SK-N-SH treated with all-trans-retinoic acid at 6 μM for 48 hours (cell line): Measurements from ENCODE around the gene PDLIM3.

Experiments used
- ATAC-seq: fragments of 200-7000 bp; cut with Tn5 transposase; 3 replicates; pipeline ENCODE4 v1.9.1; 2020; ENCODE audit warnings: mild to moderate bottlenecking, moderate library complexity
- ARNTL ChIP-seq: fragments of 450-650 bp; formaldehyde crosslinking; IDR thresholded peaks from 2 replicates; pipeline ENCODE4 v1.5.0; 2020; ENCODE audit warnings: low read depth, mild to moderate bottlenecking, moderate library complexity, borderline replicate concordance
- BACH2 ChIP-seq: fragments of 250-450 bp; sonication (Bioruptor Pico); IDR thresholded peaks from 2 replicates; pipeline ENCODE4 v1.9.0; 2021; ENCODE audit warnings: mild to moderate bottlenecking, borderline replicate concordance
- CREB5 ChIP-seq: fragments of 250-450 bp; sonication (Bioruptor Pico); IDR thresholded peaks from 2 replicates; pipeline ENCODE4 v1.5.1; 2020; ENCODE audit warnings: low read depth, mild to moderate bottlenecking, moderate library complexity
- GLIS3 ChIP-seq: fragments of 250-450 bp; sonication (Bioruptor Pico); IDR thresholded peaks from 2 replicates; pipeline ENCODE4 v1.5.0; 2020; ENCODE audit warnings: mild to moderate bottlenecking, moderate library complexity
- ISL1 ChIP-seq: fragments of 250-450 bp; sonication (Bioruptor Pico); IDR thresholded peaks from 2 replicates; pipeline ENCODE4 v2.1.2; 2022; ENCODE audit warnings: mild to moderate bottlenecking, moderate library complexity
- OSR1 ChIP-seq: fragments of 250-450 bp; sonication (Bioruptor Pico); IDR thresholded peaks from 2 replicates; pipeline ENCODE4 v1.8.0; 2022; ENCODE audit warnings: moderate library complexity, mild to moderate bottlenecking, inconsistent platforms
- PATZ1 ChIP-seq: fragments of 250-450 bp; sonication (Bioruptor Pico); IDR thresholded peaks from 2 replicates; pipeline ENCODE4 v1.8.0; 2020; ENCODE audit warnings: mild to moderate bottlenecking, moderate library complexity, borderline replicate concordance
- POU6F1 ChIP-seq: fragments of 250-450 bp; sonication (Bioruptor Pico); IDR thresholded peaks from 2 replicates; pipeline ENCODE4 v1.8.0; 2021; ENCODE audit warnings: low read depth, mild to moderate bottlenecking, moderate library complexity, borderline replicate concordance
- PPARA ChIP-seq: fragments of 250-450 bp; sonication (Bioruptor Pico); IDR thresholded peaks from 2 replicates; pipeline ENCODE4 v1.5.0; 2020; ENCODE audit warnings: mild to moderate bottlenecking, borderline replicate concordance
- RARB ChIP-seq: fragments of 250-450 bp; sonication (Bioruptor Pico); IDR thresholded peaks from 2 replicates; pipeline ENCODE4 v1.8.0; 2021; ENCODE audit warnings: mild to moderate bottlenecking, moderate library complexity
- SNAI2 ChIP-seq: fragments of 250-450 bp; sonication (Bioruptor Pico); IDR thresholded peaks from 2 replicates; pipeline ENCODE4 v1.5.0; 2020; ENCODE audit warnings: mild to moderate bottlenecking, moderate library complexity
- TCF4 ChIP-seq: fragments of 250-450 bp; sonication (Bioruptor Pico); IDR thresholded peaks from 2 replicates; pipeline ENCODE4 v1.8.0; 2021; ENCODE audit warnings: mild to moderate bottlenecking, moderate library complexity, borderline replicate concordance
- TOX ChIP-seq: fragments of 250-450 bp; sonication (Bioruptor Pico); IDR thresholded peaks from 2 replicates; pipeline ENCODE4 v1.8.0; 2021; ENCODE audit warnings: mild to moderate bottlenecking, moderate library complexity, borderline replicate concordance
- ZC3H10 ChIP-seq: fragments of 250-450 bp; sonication (Bioruptor Pico); IDR thresholded peaks from 2 replicates; pipeline ENCODE4 v1.5.1; 2021; ENCODE audit warnings: mild to moderate bottlenecking, moderate library complexity
- ZFP3 ChIP-seq: fragments of 250-450 bp; sonication (Bioruptor Pico); IDR thresholded peaks from 2 replicates; pipeline ENCODE4 v1.5.0; 2020; ENCODE audit warnings: mild to moderate bottlenecking, moderate library complexity
- ZFP30 ChIP-seq: fragments of 450-650 bp; formaldehyde crosslinking; IDR thresholded peaks from 2 replicates; pipeline ENCODE4 v1.5.0; 2022; ENCODE audit warnings: mild to moderate bottlenecking, moderate library complexity
- ZNF565 ChIP-seq: fragments of 450-650 bp; formaldehyde crosslinking; conservative IDR thresholded peaks from 2 replicates; pipeline ENCODE4 v1.5.0; 2020; ENCODE audit warnings: low read depth, mild to moderate bottlenecking, moderate library complexity
- ZNF8 ChIP-seq: fragments of 450-650 bp; formaldehyde crosslinking; IDR thresholded peaks from 2 replicates; pipeline ENCODE4 v1.5.0; 2020; ENCODE audit warnings: mild to moderate bottlenecking, moderate library complexity

PDLIM3 gene

GRCh38 chr4:185488650-185489049, 46.7 kb downstream of the PDLIM3 start:
- TF ChIP-seq CREB5 (no peak), ZC3H10 (CRISPR knock-in tag) (no peak), GLIS3 (CRISPR knock-in tag) (no peak), ZNF8 (CRISPR knock-in tag) (no peak), ZFP3 (CRISPR knock-in tag) (no peak), ZFP30 (CRISPR knock-in tag) (no peak), RARB (CRISPR knock-in tag) (no peak), TOX (CRISPR knock-in tag) (no peak)
- no peak for ATAC-seq

GRCh38 chr4:185481401-185481800, 53.9 kb downstream of the PDLIM3 start:
- TF ChIP-seq TCF4 (CRISPR knock-in tag) = no peak
- no peak for TF ChIP-seq RARB (CRISPR knock-in tag)
- TF ChIP-seq CREB5 = no peak
- no peak for TF ChIP-seq GLIS3 (CRISPR knock-in tag)
- TF ChIP-seq SNAI2 (CRISPR knock-in tag) = no peak
- no peak for TF ChIP-seq ZNF8 (CRISPR knock-in tag)
- TF ChIP-seq ISL1 = no peak
- TF ChIP-seq POU6F1 = no peak
- TF ChIP-seq ZNF565 (CRISPR knock-in tag) = no peak
- ATAC-seq = no peak

- ATAC-seq = no peak
- no peak for TF ChIP-seq CREB5
- no peak for TF ChIP-seq PPARA (CRISPR knock-in tag)
- TF ChIP-seq PATZ1 (CRISPR knock-in tag) = no peak
- TF ChIP-seq BACH2 (CRISPR knock-in tag) = no peak
- no peak for TF ChIP-seq ARNTL (CRISPR knock-in tag)
- no peak for TF ChIP-seq POU6F1
- no peak for TF ChIP-seq ZFP3 (CRISPR knock-in tag)
- TF ChIP-seq OSR1 = no peak
- TF ChIP-seq ZNF8 (CRISPR knock-in tag) = no peak
- no peak for TF ChIP-seq ZFP30 (CRISPR knock-in tag)
- TF ChIP-seq RARB (CRISPR knock-in tag) = no peak
- TF ChIP-seq TCF4 (CRISPR knock-in tag) = no peak
Observed at GRCh38 chr4:185480016-185480732, 55.1 kb downstream of the PDLIM3 start.

GRCh38 chr4:185479507-185479971, 55.8 kb downstream of the PDLIM3 start:
- ATAC-seq = no peak
- TF ChIP-seq ZC3H10 (CRISPR knock-in tag) (no peak), PATZ1 (CRISPR knock-in tag) (no peak), BACH2 (CRISPR knock-in tag) (no peak), GLIS3 (CRISPR knock-in tag) (no peak), POU6F1 (no peak)
